ENCODE results near the gene SAXO2. TPM values are rescaled to one million over a fixed set of nuclear protein-coding genes. Genes with fewer than 3 reads are reported as not detected.

The SAXO2 gene
- total and polyA plus RNA-seq, 2 of the 8 experiments (the other 6 are each of a cell fraction or from before 2014, with no cell fraction given) = 3.1 TPM

- ChIA-PET CTCF (ENCODE audit: partially characterized antibody) (no interaction called here), POLR2A (ENCODE audit: partially characterized antibody) (no interaction called here)
- FAIRE-seq (no peak), DNase-seq (ENCODE audit: low read depth in 1 of 2, low spot score in 2 of 2) (peak in 1 of 2 experiments; percentile 34)
- Histone ChIP-seq H4K5ac (ENCODE audit: insufficient read length, low read depth, low read length) (no peak overlapping the region), H3K4me2 (ENCODE audit: insufficient read depth in 1 of 2, low read depth in 2 of 2, low read length in 2 of 2) (no peak overlapping the region), H3K9ac (replicated peaks in 1 of 4; ENCODE audit: extremely low read depth in 1 of 4, low read depth in 3 of 4, low read length in 3 of 4) (no peak overlapping the region), H3K4me1 (replicated peaks in 1 of 4; ENCODE audit: control insufficient read depth in 3 of 4, insufficient read depth in 4 of 4, low read length in 3 of 4) (peaks cover 0 to 3% (median 0%) of the 10 kb centered on the region in 4 experiments; a peak in 2 of 7 replicates), H4K20me1 (replicated peaks in 1 of 2; ENCODE audit: control insufficient read depth in 1 of 2, insufficient read depth in 2 of 2, low read length in 2 of 2) (no peaks in the 10 kb centered on the region), H3K23me2 (ENCODE audit: low read depth, low read length) (no peaks in the 10 kb centered on the region), H2BK120ac (replicated peaks; ENCODE audit: low read depth, low read length) (no peak overlapping the region), H3K9me3 (ENCODE audit: insufficient read depth in 2 of 2, low read depth in 1 of 2, low read length in 1 of 2) (no peaks in the 10 kb centered on the region), H2AK5ac (ENCODE audit: low read depth, low read length) (no peak overlapping the region), H3K79me1 (ENCODE audit: low read depth, low read length) (no peaks in the 10 kb centered on the region), H2BK12ac (ENCODE audit: low read depth, low read length) (no peak overlapping the region), H3K27ac (ENCODE audit: low read depth, low read length) (no peak overlapping the region), H3K4ac (replicated peaks; ENCODE audit: insufficient read length, low read depth, low read length) (no peak overlapping the region), H2BK15ac (ENCODE audit: low read length) (no peak overlapping the region), H4K91ac (replicated peaks; ENCODE audit: insufficient read length, low read length) (no peak overlapping the region), H3K18ac (ENCODE audit: extremely low read depth, low read length) (no peak overlapping the region), H3K4me3 (ENCODE audit: extremely low read depth in 1 of 4, insufficient read depth in 2 of 4, low read depth in 3 of 4, low read length in 4 of 4) (no peak overlapping the region), H3K14ac (ENCODE audit: insufficient read length) (no peak overlapping the region), H2AFZ (ENCODE audit: low read length) (no peak overlapping the region), H3K27me3 (replicated peaks in 1 of 4; ENCODE audit: control insufficient read depth in 3 of 4, extremely low read depth in 1 of 4, insufficient read depth in 3 of 4, low read length in 3 of 4) (no peaks in the 10 kb centered on the region), H3K36me3 (ENCODE audit: control insufficient read depth in 2 of 4, insufficient read depth in 4 of 4, low read length in 3 of 4) (no peaks in the 10 kb centered on the region), H2BK20ac (ENCODE audit: low read length) (no peak overlapping the region), H3K23ac (ENCODE audit: insufficient read length) (no peak overlapping the region), H3K56ac (replicated peaks; ENCODE audit: insufficient read length, low read depth, low read length) (no peak overlapping the region), H2BK5ac (ENCODE audit: low read depth, low read length) (no peak overlapping the region), H3K79me2 (ENCODE audit: control insufficient read depth in 1 of 2, insufficient read depth in 2 of 2, low read length in 2 of 2) (no peaks in the 10 kb centered on the region), H4K8ac (ENCODE audit: extremely low read depth, insufficient read depth, low read length) (no peak overlapping the region)
- WGBS, 2 experiments (ENCODE audit: extremely low coverage in 1 of 2, insufficient coverage in 1 of 2, insufficient read length in 1 of 2, insufficient replicate concordance in 2 of 2, low coverage in 1 of 2, low lambda C conversion rate in 2 of 2, missing lambda C conversion rate in 1 of 2) = 93% methylated on average over 7 of the region's 7 CpGs; no CpG with 5 or more reads in 1 of the 2 experiments
- TF ChIP-seq ATF2 (IDR thresholded peaks at IDR 0.05; ENCODE audit: low read length) (no peak), ATF3 (IDR thresholded peaks at IDR 0.05; ENCODE audit: insufficient read depth, low read depth, low read length) (no peak), RNF2 (IDR thresholded peaks at IDR 0.05; ENCODE audit: borderline replicate concordance, low read depth, low read length, missing control alignments, poor library complexity, severe bottlenecking) (no peak), SP1 (IDR thresholded peaks at IDR 0.05; ENCODE audit: low read depth, low read length) (no peak), TBP (IDR thresholded peaks at IDR 0.05; ENCODE audit: low read depth, low read length) (no peak), MAFK (IDR thresholded peaks at IDR 0.05; ENCODE audit: low read depth, low read length) (no peak), TAF7 (optimal IDR thresholded peaks at IDR 0.05; ENCODE audit: borderline replicate concordance, low read depth, low read length) (no peak), NRF1 (IDR thresholded peaks at IDR 0.05; ENCODE audit: low read depth, low read length) (no peak), RFX5 (IDR thresholded peaks at IDR 0.05; ENCODE audit: borderline replicate concordance, low read depth, low read length) (no peak), SIRT6 (IDR thresholded peaks at IDR 0.05; ENCODE audit: low read length) (no peak), SUZ12 (IDR thresholded peaks at IDR 0.05; ENCODE audit: low read length) (no peak), RXRA (IDR thresholded peaks at IDR 0.05; ENCODE audit: insufficient read depth, low read depth, low read length) (no peak)
These were observed 38.3 kb downstream of the SAXO2 start for GRCh38 chr15:82300883-82301282.
